Fibroblast of the conjunctiva (primary cell): ENCODE results near the gene NTMT1.

ENCODE experiments used
- DNase-seq: peaks from one replicate; pipeline ENCODE4 v3.0.0-alpha.2; 2010; ENCODE audit warnings: low read depth

NTMT1 gene

GRCh38 chr9:129597355-129598088 lies 28.4 kb upstream of the NTMT1 start:
- no peak for DNase-seq

DNA sequence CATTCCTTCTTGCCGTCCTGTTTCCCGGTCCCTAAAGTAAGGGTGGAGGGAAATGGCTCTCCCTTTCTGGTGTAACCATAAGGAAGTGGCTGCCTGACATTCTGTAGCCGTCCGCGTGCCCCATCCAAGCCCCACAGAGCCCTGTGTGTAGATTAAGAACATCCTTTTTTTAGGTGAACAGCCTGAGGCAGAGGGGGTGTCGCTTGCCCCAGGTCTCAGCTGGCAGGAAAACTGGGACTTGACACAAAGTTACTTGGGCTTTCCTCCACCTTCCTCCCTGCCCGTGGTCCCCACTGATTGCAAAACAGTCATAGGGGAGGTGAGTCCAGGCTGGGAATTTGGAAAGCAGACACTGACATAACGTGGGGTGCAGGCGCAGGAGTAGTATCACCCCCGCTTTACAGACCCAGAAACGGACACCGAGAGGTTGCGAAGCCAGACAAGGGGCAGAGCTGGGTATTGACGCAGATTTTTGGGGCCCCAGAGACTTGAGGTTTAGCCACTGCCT lies 27.8 kb upstream of the NTMT1 start:
- DNase-seq, result no peak

GRCh38 chr9:129601082-129601674 lies 24.8 kb upstream of the NTMT1 start:
- no peak for DNase-seq

GRCh38 chr9:129602598-129603415 lies 23.2 kb upstream of the NTMT1 start:
- DNase-seq, result no peak

DNA sequence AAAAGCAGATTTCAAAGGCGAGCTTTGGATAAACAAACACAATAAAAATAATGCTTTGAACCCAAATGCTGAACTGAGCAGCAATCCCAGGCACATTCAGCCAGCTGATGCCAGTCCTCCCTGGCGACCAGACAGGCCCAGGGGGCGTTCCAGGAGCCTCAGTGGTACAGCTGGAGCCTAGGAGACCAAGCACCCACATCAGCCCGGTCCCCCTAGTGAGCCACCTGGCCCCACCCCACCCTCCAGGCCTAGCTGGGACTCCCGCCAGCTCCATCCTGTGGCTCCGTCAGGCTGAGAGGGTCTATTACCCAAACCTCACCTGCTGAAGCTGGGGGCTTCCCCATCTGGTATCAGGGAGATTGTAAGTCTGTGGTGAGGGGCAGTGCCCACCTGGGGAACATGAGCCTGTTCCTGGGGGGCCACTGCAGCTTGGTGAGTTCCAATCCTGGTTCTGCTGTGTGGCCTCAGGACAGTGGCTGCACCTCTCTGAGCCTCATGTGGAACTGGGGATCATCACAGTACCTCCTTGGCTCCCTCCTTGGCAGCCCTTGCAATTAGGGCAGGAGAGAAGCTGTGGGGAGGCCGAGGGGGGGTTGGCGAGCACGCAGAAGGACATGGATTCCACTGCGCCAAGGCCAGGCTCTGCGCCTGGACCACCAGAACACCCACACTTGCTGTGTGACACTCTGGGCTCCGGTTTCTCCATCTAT lies 21.8 kb upstream of the NTMT1 start:
- DNase-seq, result no peak

GRCh38 chr9:129604766-129605163 lies 21.2 kb upstream of the NTMT1 start:
- no peak for DNase-seq

GRCh38 chr9:129606161-129607026 lies 19.6 kb upstream of the NTMT1 start:
- no peak for DNase-seq

GRCh38 chr9:129607027-129607387 lies 19.0 kb upstream of the NTMT1 start:
- DNase-seq, result no peak

DNA sequence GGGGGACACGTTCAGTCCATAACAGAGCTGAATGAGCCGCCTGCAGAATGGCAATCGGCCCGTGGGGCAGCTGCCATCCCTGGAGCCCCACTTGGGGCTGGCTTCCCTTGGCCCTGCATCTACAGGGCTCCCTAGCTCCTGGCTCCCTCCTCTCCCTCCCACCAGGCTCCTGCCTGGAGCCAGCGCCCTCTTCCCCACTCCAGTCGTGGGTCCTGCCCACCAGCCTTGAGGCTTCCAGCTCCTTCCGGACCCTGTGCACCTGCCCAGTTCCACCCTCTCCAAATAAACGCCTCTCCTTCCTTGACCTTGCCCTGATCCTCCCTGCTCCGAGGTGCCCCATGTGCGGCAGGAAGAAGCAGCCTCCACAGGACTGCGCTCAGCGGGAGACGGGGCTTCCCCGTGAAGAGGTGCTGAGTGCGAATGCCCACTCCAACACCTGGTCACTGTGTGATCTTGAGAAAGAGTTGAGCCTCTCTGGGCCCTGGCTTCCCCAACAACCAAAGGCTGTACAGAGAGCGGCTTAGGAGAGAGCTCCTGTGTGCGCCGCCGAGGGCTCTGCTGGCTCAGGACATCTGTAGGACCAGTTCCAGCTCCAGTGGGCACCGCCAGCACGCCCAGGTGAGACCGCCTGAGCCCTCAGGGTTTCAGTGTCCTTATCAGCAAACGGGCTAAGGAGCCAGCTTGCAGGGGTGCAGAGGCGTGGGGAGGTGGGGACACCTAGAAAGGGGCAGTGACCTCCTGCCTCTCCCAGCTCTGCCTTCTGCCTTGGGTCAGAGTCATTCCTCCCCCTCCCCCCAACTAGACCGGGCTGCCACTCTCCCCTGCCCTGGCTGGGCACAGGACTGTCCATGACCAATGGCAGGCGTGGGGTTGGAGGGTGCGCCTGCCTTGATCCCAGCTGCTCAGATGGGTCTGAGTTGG lies 17.1 kb upstream of the NTMT1 start:
- DNase-seq, result no peak

DNA sequence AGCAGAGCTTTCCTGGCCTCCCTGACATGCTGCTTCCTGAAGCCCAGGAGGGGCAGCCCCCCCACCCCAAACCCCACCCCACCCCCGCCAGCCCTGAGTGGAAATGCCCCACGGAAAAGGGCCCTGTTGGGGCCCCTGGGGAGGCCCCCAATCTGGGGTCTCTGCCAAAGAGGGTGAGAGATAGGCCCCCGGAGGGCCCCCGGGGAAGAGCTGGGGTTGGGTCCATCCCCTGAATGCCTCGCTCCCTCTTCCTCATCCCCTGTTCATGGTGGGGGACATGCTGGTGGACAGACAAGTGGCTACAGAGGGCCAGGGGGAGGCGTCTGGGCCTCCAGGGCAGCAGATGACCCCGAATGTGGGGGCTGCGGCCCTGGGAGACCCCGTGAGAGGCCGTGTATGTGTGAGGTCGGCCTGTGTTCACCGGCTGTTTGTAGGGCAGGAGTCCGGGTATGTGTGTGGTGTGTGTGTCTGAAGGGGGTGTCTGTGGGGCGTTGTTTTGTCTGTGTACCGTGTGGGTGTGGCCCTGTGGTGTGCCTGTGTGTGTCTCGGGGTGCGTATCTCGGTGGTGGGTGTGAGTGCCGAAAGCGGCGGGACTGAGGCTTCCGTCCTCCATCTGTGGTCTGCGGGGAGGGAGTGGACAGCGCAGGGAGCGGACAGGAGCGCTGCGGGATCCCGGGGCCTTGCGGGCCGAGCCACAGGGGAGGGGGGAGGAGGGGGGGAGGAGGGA lies 16.3 kb upstream of the NTMT1 start:
- no peak for DNase-seq

- DNase-seq, result no peak
These were observed 15.8 kb upstream of the NTMT1 start for GRCh38 chr9:129610213-129610472.

GRCh38 chr9:129610473-129611306 lies 15.3 kb upstream of the NTMT1 start:
- no peak for DNase-seq

- no peak for DNase-seq
These were observed 14.6 kb upstream of the NTMT1 start for GRCh38 chr9:129611307-129611800.

GRCh38 chr9:129612123-129612522 lies 13.8 kb upstream of the NTMT1 start:
- no peak for DNase-seq

DNA sequence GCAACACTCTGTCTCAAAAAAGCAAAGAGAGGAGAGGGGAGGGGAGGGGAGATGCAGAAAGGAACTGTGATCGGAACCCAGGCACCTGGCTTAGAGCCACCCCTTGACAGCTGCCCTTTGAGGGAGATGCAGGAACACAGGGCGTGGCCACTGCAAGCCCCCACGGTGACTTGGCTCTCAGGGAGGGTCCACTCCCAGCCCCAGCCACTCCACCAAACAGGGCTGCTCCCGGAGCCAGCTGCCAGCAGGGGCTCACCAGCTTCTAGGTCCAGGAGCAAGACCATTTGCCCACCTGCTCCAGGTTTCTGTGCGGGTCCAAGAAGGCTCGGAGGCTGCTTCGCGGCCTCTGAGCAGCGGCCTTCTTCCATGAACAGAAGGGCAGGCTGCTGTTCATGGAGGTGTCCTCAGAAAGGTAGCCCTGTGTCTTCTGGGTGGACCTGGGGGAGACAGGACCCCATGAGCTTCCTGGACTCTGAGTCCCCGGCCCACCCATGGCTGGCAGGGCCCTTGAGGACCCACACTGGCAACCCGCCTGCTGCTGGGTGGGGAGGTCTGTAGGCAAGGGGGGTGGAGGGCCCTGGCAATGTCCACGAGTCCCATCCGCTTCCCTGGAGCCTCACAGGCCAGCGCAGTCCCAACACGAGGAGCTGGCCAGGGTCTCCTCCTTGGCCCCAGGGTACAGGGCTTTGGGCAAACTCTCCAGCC lies 13.0 kb upstream of the NTMT1 start:
- DNase-seq, result no peak

GRCh38 chr9:129613520-129614175 lies 12.3 kb upstream of the NTMT1 start:
- DNase-seq, result no peak

DNA sequence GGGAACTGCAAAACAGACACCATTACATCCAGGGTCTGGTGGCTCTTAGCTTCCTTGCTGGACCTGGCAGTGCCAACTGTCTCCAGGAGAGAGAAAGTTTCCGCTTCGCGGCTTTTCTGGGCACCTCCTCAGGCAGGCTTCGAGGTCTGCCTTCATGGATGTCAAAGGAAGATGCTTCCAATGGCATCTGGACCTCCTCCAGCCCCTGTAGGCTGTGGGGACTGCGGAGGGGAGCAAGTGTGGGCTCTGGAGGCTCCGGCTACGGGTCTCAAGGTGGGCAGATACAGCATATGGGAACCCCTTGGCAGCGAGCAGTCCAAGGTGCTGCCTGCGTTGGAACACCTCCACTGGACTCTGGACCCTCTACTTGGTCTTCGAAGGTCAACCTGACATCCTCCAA lies 11.0 kb upstream of the NTMT1 start:
- no peak for DNase-seq
